Kidney epithelial cell (primary cell): Measurements from ENCODE around the gene SLA2. TPM values are rescaled to one million over a fixed set of nuclear protein-coding genes. Genes with fewer than 3 reads are reported as not detected.

ENCODE experiments used
- DNase-seq: peaks from one replicate; pipeline ENCODE4 v3.0.0-alpha.2; 2010; ENCODE audit warnings: low read depth
- H3K27me3 ChIP-seq: 2 replicates; pipeline ENCODE4 v1.6.0; 2011; ENCODE audit warnings: low read length; ENCODE audit not compliant: control insufficient read depth, insufficient read depth
- H3K36me3 ChIP-seq: 2 replicates; pipeline ENCODE4 v1.5.1; 2011; ENCODE audit warnings: low read length; ENCODE audit not compliant: control insufficient read depth, insufficient read depth
- H3K4me3 ChIP-seq: 2 replicates; pipeline ENCODE4 v1.5.1; 2011; ENCODE audit warnings: low read depth, mild to moderate bottlenecking, control low read depth, low read length
- CTCF ChIP-seq: IDR thresholded peaks from 2 replicates; pipeline ENCODE4 v1.5.1; 2011; ENCODE audit warnings: mild to moderate bottlenecking, moderate library complexity, low read length, control low read depth, inconsistent platforms; ENCODE audit not compliant: insufficient read depth, poor library complexity, severe bottlenecking
- total RNA-seq: library from RNA; depleted of rRNA; stranded (reverse); fragments of >200 nt; gene quantifications from 2 replicates; pipeline ENCODE4 v1.2.3, GENCODE V29; 2015

SLA2 gene
- total RNA-seq, 1 donor from 2014 or later = 0.08 TPM

GRCh38 chr20:36573798-36574365 is 72.1 kb downstream of the SLA2 start:
- no peak for TF ChIP-seq CTCF
- Histone ChIP-seq H3K4me3 (peak overlapping the region; percentile 81), H3K27me3 (no peaks in the 10 kb centered on the region), H3K36me3 (no peaks in the 10 kb centered on the region)
- no peak for DNase-seq

- peak within 1 kb of the TSS; percentile 81 for H3K4me3 ChIP-seq
- DNase-seq = no peak
- H3K27me3 ChIP-seq = no peaks in the 10 kb centered on the region
- H3K36me3 ChIP-seq = no peaks in the 10 kb centered on the region
- TF ChIP-seq CTCF = no peak
Observed at GRCh38 chr20:36573103-36573797, 72.7 kb downstream of the SLA2 start, which contains the start of gene TGIF2. Gene TGIF2, plus strand, starts transcription at chr20:36573597. Its CDS starts 5,178 bp downstream, at chr20:36578775.

- no peak for DNase-seq
Observed at GRCh38 chr20:36572701-36573102, 73.3 kb downstream of the SLA2 start.

GRCh38 chr20:36571564-36572504 is 74.2 kb downstream of the SLA2 start:
- no peaks in the 10 kb centered on the region for H3K36me3 ChIP-seq
- no peak for TF ChIP-seq CTCF
- DNase-seq = no peak
- no peak overlapping the region for H3K4me3 ChIP-seq
- H3K27me3 ChIP-seq = no peaks in the 10 kb centered on the region

More at GRCh38 chr20:36572701-36573102, 73.3 kb downstream of the SLA2 start:
- H3K4me3 ChIP-seq = peak overlapping the region; percentile 45
- no peaks in the 10 kb centered on the region for H3K27me3 ChIP-seq
- no peak for TF ChIP-seq CTCF
- no peaks in the 10 kb centered on the region for H3K36me3 ChIP-seq

GRCh38 chr20:36569847-36570429 is 76.1 kb downstream of the SLA2 start:
- no peaks in the 10 kb centered on the region for H3K27me3 ChIP-seq
- TF ChIP-seq CTCF = no peak
- no peaks in the 10 kb centered on the region for H3K36me3 ChIP-seq
- no peak for DNase-seq
- H3K4me3 ChIP-seq = no peak overlapping the region
